Tibial nerve (tissue), 4 donors: ENCODE data around the gene GINS1. TPM values are rescaled to one million over a fixed set of nuclear protein-coding genes. Genes with fewer than 3 reads are reported as not detected.

Source experiments
- DNase-seq, 2 donors: peaks; one replicate each; pipeline ENCODE4 v3.0.0-alpha.2; 2019; ENCODE audit warnings: low spot score in 2 of 2
- H3K27ac ChIP-seq, 4 donors: fragments of 200-600 bp; sonication (generic) in 3 of 4; one replicate each; pipeline ENCODE4 v1.5.1; 2017 to 2019; ENCODE audit warnings: mild to moderate bottlenecking in 1 of 4
- H3K27me3 ChIP-seq, 2 donors: fragments of 200-600 bp; sonication (generic) in 1 of 2; one replicate each; pipeline versions ENCODE4 v1.5.1 to v1.6.0; 2017 to 2019
- H3K36me3 ChIP-seq, 3 donors: fragments of 200-600 bp; sonication (generic); one replicate each; pipeline ENCODE4 v1.5.1; 2018 to 2019
- H3K4me1 ChIP-seq, 4 donors: fragments of 200-600 bp; sonication (generic) in 3 of 4; one replicate each; pipeline ENCODE4 v1.5.1; 2017 to 2019
- H3K4me3 ChIP-seq, 4 donors: fragments of 200-600 bp; sonication (generic) in 3 of 4; one replicate each; pipeline ENCODE4 v1.5.1; 2017 to 2019; ENCODE audit warnings: mild to moderate bottlenecking in 1 of 4, moderate library complexity in 1 of 4
- H3K9me3 ChIP-seq, 4 donors: fragments of 200-600 bp; sonication (generic) in 3 of 4; one replicate each; pipeline ENCODE4 v1.5.1; 2017 to 2019
- EP300 ChIP-seq, 2 donors: sonication (generic); formaldehyde crosslinking; IDR thresholded peaks; one replicate each; pipeline ENCODE4 v1.6.1; 2017; ENCODE audit warnings: antibody characterized with exemption in 2 of 2, mild to moderate bottlenecking in 1 of 2
- POLR2A ChIP-seq, 2 donors: fragments of 450-650 bp; IDR thresholded peaks; one replicate each; pipeline ENCODE4 v1.6.1; 2017; ENCODE audit warnings: antibody characterized with exemption in 2 of 2, mild to moderate bottlenecking in 2 of 2, moderate library complexity in 2 of 2
- WGBS, 2 donors: methylation state at CpG; one replicate each; pipeline ENCODE4 v1.1.5; 2018; 5-methylcytosine and 5-hydroxymethylcytosine counted together
- total RNA-seq, 4 donors: library from RNA; depleted of rRNA; stranded (reverse); fragments of >200 nt; gene quantifications; one replicate each; pipeline ENCODE4 v1.1.0, GENCODE V29; 2016
- TF ChIP-seq, protein P1 (sequence below), 5 experiments: fragments of 200-600 bp in 3 of 5; fragments of 450-650 bp in 2 of 5; sonication (generic) in 3 of 5; IDR thresholded peaks; one replicate each; pipeline ENCODE4 v1.5.1; 2016 to 2019; ENCODE audit warnings: antibody characterized with exemption in 5 of 5, mild to moderate bottlenecking in 3 of 5, moderate library complexity in 2 of 5

GINS1 gene
- total RNA-seq, 4 donors from 2014 or later = 0.21 to 1.1 (median 0.59) TPM

GRCh38 chr20:25364879-25365699, 42.4 kb upstream of the GINS1 start:
- no peak for DNase-seq
- no peak overlapping the region for H3K4me3 ChIP-seq
- no peaks in the 10 kb centered on the region for H3K9me3 ChIP-seq
- no peak overlapping the region for H3K27ac ChIP-seq
- peaks cover 0 to 3% (median 0%) of the 10 kb centered on the region in 3 donors for H3K36me3 ChIP-seq
- TF ChIP-seq EP300 (IDR thresholded peaks at IDR 0.05) = no peak
- no peaks in the 10 kb centered on the region for H3K27me3 ChIP-seq
- peaks cover 0 to 16% (median 7%) of the 10 kb centered on the region in 4 donors for H3K4me1 ChIP-seq
- 82 to 84% methylated on average over 2 of the region's 2 CpGs for WGBS, 2 donors

GRCh38 chr20:25368526-25368925, 38.9 kb upstream of the GINS1 start:
- peaks cover 0 to 3% (median 0%) of the 10 kb centered on the region in 4 donors for H3K9me3 ChIP-seq
- WGBS, 2 donors = 98% methylated on average over 10 of the region's 10 CpGs
- H3K27me3 ChIP-seq = no peaks in the 10 kb centered on the region
- peaks cover 0 to 3% (median 0%) of the 10 kb centered on the region in 3 donors for H3K36me3 ChIP-seq
- H3K4me3 ChIP-seq = no peak overlapping the region
- peaks cover 0 to 21% (median 6%) of the 10 kb centered on the region in 4 donors for H3K4me1 ChIP-seq
- peak overlapping the region in 1 of 4 donors; percentile 95 for H3K27ac ChIP-seq
- no peak for TF ChIP-seq EP300 (IDR thresholded peaks at IDR 0.05)
- TF ChIP-seq, protein P1, sequence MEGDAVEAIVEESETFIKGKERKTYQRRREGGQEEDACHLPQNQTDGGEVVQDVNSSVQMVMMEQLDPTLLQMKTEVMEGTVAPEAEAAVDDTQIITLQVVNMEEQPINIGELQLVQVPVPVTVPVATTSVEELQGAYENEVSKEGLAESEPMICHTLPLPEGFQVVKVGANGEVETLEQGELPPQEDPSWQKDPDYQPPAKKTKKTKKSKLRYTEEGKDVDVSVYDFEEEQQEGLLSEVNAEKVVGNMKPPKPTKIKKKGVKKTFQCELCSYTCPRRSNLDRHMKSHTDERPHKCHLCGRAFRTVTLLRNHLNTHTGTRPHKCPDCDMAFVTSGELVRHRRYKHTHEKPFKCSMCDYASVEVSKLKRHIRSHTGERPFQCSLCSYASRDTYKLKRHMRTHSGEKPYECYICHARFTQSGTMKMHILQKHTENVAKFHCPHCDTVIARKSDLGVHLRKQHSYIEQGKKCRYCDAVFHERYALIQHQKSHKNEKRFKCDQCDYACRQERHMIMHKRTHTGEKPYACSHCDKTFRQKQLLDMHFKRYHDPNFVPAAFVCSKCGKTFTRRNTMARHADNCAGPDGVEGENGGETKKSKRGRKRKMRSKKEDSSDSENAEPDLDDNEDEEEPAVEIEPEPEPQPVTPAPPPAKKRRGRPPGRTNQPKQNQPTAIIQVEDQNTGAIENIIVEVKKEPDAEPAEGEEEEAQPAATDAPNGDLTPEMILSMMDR (IDR thresholded peaks at IDR 0.05) = no peak
- TF ChIP-seq POLR2A (IDR thresholded peaks at IDR 0.05) = no peak
- DNase-seq = no peak

- TF ChIP-seq EP300 (IDR thresholded peaks at IDR 0.05) = no peak
- TF ChIP-seq, protein P1 (IDR thresholded peaks at IDR 0.05) = no peak
- no peak for TF ChIP-seq POLR2A (IDR thresholded peaks at IDR 0.05)
- 83 to 93% methylated on average over 5 of the region's 5 CpGs for WGBS, 2 donors
- H3K4me3 ChIP-seq = no peak overlapping the region
- H3K27ac ChIP-seq = peak overlapping the region in 3 of 4 donors; percentile 57 to 95 (median 73)
- H3K36me3 ChIP-seq = peaks cover 0 to 3% (median 0%) of the 10 kb centered on the region in 3 donors
- no peak for DNase-seq
- peaks cover 0 to 21% (median 6%) of the 10 kb centered on the region in 4 donors for H3K4me1 ChIP-seq
- H3K27me3 ChIP-seq = no peaks in the 10 kb centered on the region
- peaks cover 0 to 3% (median 0%) of the 10 kb centered on the region in 4 donors for H3K9me3 ChIP-seq
These were observed 38.5 kb upstream of the GINS1 start for GRCh38 chr20:25368976-25369375.

DNA sequence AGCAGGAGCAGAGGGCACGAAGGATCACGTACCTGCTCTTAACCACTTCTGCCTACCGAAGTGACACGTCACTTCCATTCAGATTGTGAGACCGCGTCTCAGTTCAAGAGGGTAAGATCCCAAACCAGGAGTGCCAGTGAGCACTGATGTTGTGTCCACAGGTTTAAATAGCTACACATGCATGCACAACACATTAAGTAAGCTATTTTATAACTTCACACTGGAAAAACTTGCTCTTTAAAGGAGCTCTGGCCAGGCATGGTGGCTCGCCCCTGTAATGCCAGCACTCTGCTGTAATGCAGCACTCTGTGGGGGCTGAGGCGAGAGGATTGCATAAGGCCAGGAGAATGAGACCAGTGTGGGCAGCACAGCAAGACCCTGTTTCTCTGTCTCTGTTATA, 37.9 kb upstream of the GINS1 start:
- Histone ChIP-seq H3K4me3 (no peak overlapping the region), H3K36me3 (peaks cover 0 to 3% (median 0%) of the 10 kb centered on the region in 3 donors), H3K4me1 (peaks cover 0 to 18% (median 8%) of the 10 kb centered on the region in 4 donors), H3K27me3 (no peaks in the 10 kb centered on the region), H3K27ac (peak overlapping the region in 3 of 4 donors; percentile 57 to 95 (median 73)), H3K9me3 (peaks cover 0 to 3% (median 0%) of the 10 kb centered on the region in 4 donors)
- DNase-seq = no peak
- WGBS, 2 donors = 45 to 73% methylated on average over 8 of the region's 8 CpGs
- no peak for TF ChIP-seq EP300 (IDR thresholded peaks at IDR 0.05)
- TF ChIP-seq POLR2A (IDR thresholded peaks at IDR 0.05) = no peak
- TF ChIP-seq, protein P1 (IDR thresholded peaks at IDR 0.05) = no peak

- no peak overlapping the region for H3K4me3 ChIP-seq
- DNase-seq = no peak
- peaks cover 0 to 3% (median 0%) of the 10 kb centered on the region in 3 donors for H3K36me3 ChIP-seq
- peak overlapping the region in 2 of 4 donors; percentile 73 to 95 for H3K27ac ChIP-seq
- TF ChIP-seq POLR2A (IDR thresholded peaks at IDR 0.05) = no peak
- no peak for TF ChIP-seq EP300 (IDR thresholded peaks at IDR 0.05)
- TF ChIP-seq, protein P1 (IDR thresholded peaks at IDR 0.05) = no peak
- peaks cover 0 to 3% (median 0%) of the 10 kb centered on the region in 4 donors for H3K9me3 ChIP-seq
- WGBS, 2 donors = 66 to 72% methylated on average over 2 of the region's 2 CpGs
- no peaks in the 10 kb centered on the region for H3K27me3 ChIP-seq
- H3K4me1 ChIP-seq = peaks cover 0 to 20% (median 9%) of the 10 kb centered on the region in 4 donors
These were observed 37.5 kb upstream of the GINS1 start for GRCh38 chr20:25369971-25370370.
